ENCODE results near the gene LRRC8B. TPM values are rescaled to one million over a fixed set of nuclear protein-coding genes. Genes with fewer than 3 reads are reported as not detected.
A peak's percentile ranks its signal among the peaks of the same experiment; 100 is the strongest.

LRRC8B gene
- polyA plus RNA-seq (2013), result 9.1 TPM

DNA sequence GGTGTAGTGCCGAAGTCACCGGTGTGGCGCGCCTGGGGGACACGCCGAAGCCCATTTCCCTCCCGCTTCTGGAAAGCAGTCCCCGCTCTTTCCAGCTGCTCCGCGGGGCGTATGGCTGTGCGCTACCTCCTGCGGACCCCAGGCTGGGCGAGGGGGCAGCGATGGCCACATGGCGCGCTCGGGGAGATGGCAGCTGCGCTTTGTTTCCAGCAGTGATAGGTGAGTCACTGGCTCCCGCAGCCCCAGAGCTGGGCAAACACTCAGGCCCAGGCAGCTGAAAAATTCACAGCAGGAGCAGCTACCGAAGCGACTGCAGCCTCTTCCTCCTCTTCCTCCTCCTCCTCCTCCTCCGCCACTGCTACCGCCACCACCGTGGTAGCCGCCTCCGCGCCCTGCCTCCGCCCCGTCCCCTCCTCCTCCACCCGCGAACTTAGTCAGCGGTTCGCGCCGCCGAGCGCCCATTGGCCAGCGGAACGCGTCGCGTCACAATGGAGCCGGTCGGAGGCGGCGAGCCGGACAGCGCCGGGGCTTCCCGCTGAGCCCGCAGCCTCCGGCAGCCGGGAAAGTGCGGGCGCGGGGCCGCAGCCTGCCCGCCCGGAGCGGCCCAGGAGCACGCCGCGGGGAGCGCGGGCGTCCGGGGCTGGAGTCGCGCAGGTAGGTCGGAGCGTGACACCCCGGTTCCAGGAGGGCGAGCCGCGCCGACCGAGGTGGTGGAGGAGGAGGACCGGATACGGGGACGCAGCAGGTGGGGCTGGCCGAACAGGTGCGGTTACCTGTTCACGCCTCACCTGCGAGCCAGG is at the start of gene LRRC8B:
Gene LRRC8B (plus strand): TSS at position 461 of the 800 bp plus-strand sequence. CDS start 57,822 bp downstream, outside the sequence.
- CTCF ChIA-PET, result interaction anchor here (0.7 to 1.1 kb wide), 3 partner anchors 45 to 75 kb away, joined by 3 to 5 read pairs (median 3); no protein-coding TSS in a partner anchor
- H3K4me3 ChIP-seq (ENCODE audit: control insufficient read depth in 1 of 7, extremely low read depth in 1 of 7, insufficient read depth in 4 of 7, low read depth in 2 of 7, low read length in 6 of 7), result peak within 1 kb of the TSS; percentile 81 to 95 (median 90)
- H3K36me3 ChIP-seq (ENCODE audit: control insufficient read depth in 4 of 4, insufficient read depth in 4 of 4, low read length in 3 of 4), result peaks cover 0 to 10% (median 5%) of the 10 kb centered on the region in 4 experiments
- H3K9me3 ChIP-seq (ENCODE audit: control extremely low read depth in 1 of 5, control insufficient read depth in 4 of 5, insufficient read depth in 2 of 5, low read depth in 1 of 5, low read length in 4 of 5), result no peaks in the 10 kb centered on the region
- WGBS (ENCODE audit: insufficient coverage), result under 1% methylated on average over 56 of the region's 85 CpGs
- POLR2A ChIA-PET, result no interaction called here
- peak; percentile 91 to 93 (median 92) for DNase-seq
- peak within 1 kb of the TSS; percentile 85 to 93 for H3K27ac ChIP-seq (ENCODE audit: insufficient read depth in 1 of 2, low read depth in 1 of 2, low read length in 2 of 2, poor library complexity in 1 of 2, severe bottlenecking in 2 of 2)
- no peaks in the 10 kb centered on the region for H3K27me3 ChIP-seq (replicated peaks in 2 of 5; ENCODE audit: control insufficient read depth in 4 of 5, insufficient read depth in 5 of 5, low read length in 4 of 5)
- H3K4me1 ChIP-seq (ENCODE audit: control extremely low read depth in 1 of 4, control insufficient read depth in 4 of 4, insufficient read depth in 4 of 4, low read length in 3 of 4), result peaks cover 4 to 36% (median 33%) of the 10 kb centered on the region in 4 experiments

GRCh38 chr1:89475269-89475668 is 49.4 kb upstream of the LRRC8B start:
- Histone ChIP-seq H3K4me3 (ENCODE audit: control insufficient read depth in 1 of 7, extremely low read depth in 1 of 7, insufficient read depth in 4 of 7, low read depth in 2 of 7, low read length in 6 of 7) (no peak overlapping the region), H3K36me3 (ENCODE audit: control insufficient read depth in 4 of 4, insufficient read depth in 4 of 4, low read length in 3 of 4) (peaks cover 0 to 4% (median 0%) of the 10 kb centered on the region in 4 experiments), H3K9me3 (ENCODE audit: control extremely low read depth in 1 of 5, control insufficient read depth in 4 of 5, insufficient read depth in 2 of 5, low read depth in 1 of 5, low read length in 4 of 5) (peaks cover 6 to 33% (median 22%) of the 10 kb centered on the region in 5 experiments), H3K4me1 (ENCODE audit: control extremely low read depth in 1 of 4, control insufficient read depth in 4 of 4, insufficient read depth in 4 of 4, low read length in 3 of 4) (no peaks in the 10 kb centered on the region), H3K27me3 (replicated peaks in 2 of 5; ENCODE audit: control insufficient read depth in 4 of 5, insufficient read depth in 5 of 5, low read length in 4 of 5) (peaks cover 0 to 18% (median 5%) of the 10 kb centered on the region in 5 experiments), H3K27ac (ENCODE audit: insufficient read depth in 1 of 2, low read depth in 1 of 2, low read length in 2 of 2, poor library complexity in 1 of 2, severe bottlenecking in 2 of 2) (no peak overlapping the region)
- DNase-seq, result no peak
- ChIA-PET POLR2A (no interaction called here), CTCF (interaction anchor here (1.7 kb wide), 1 partner anchor 11 kb away, joined by 5 read pairs; no protein-coding TSS in a partner anchor)
- 100% methylated on average over 1 of the region's 1 CpG for WGBS (ENCODE audit: insufficient coverage)

GRCh38 chr1:89476072-89476471 is 48.6 kb upstream of the LRRC8B start:
- Histone ChIP-seq H3K27me3 (replicated peaks in 2 of 5; ENCODE audit: control insufficient read depth in 4 of 5, insufficient read depth in 5 of 5, low read length in 4 of 5) (peaks cover 0 to 13% (median 5%) of the 10 kb centered on the region in 5 experiments), H3K4me3 (ENCODE audit: control insufficient read depth in 1 of 7, extremely low read depth in 1 of 7, insufficient read depth in 4 of 7, low read depth in 2 of 7, low read length in 6 of 7) (no peak overlapping the region), H3K27ac (ENCODE audit: insufficient read depth in 1 of 2, low read depth in 1 of 2, low read length in 2 of 2, poor library complexity in 1 of 2, severe bottlenecking in 2 of 2) (no peak overlapping the region), H3K9me3 (ENCODE audit: control extremely low read depth in 1 of 5, control insufficient read depth in 4 of 5, insufficient read depth in 2 of 5, low read depth in 1 of 5, low read length in 4 of 5) (peaks cover 6 to 41% (median 28%) of the 10 kb centered on the region in 5 experiments), H3K36me3 (ENCODE audit: control insufficient read depth in 4 of 4, insufficient read depth in 4 of 4, low read length in 3 of 4) (peaks cover 0 to 4% (median 0%) of the 10 kb centered on the region in 4 experiments), H3K4me1 (ENCODE audit: control extremely low read depth in 1 of 4, control insufficient read depth in 4 of 4, insufficient read depth in 4 of 4, low read length in 3 of 4) (no peaks in the 10 kb centered on the region)
- WGBS (ENCODE audit: insufficient coverage), result 100% methylated on average over 1 of the region's 1 CpG
- no peak for DNase-seq
- ChIA-PET POLR2A (no interaction called here), CTCF (interaction anchor here (1.7 kb wide), 1 partner anchor 11 kb away, joined by 5 read pairs; no protein-coding TSS in a partner anchor)

GRCh38 chr1:89483010-89483756 is 41.4 kb upstream of the LRRC8B start:
- POLR2A ChIA-PET, result no interaction called here

GRCh38 chr1:89483757-89484077 is 40.9 kb upstream of the LRRC8B start:
- Histone ChIP-seq H3K4me3 (ENCODE audit: control insufficient read depth in 1 of 7, extremely low read depth in 1 of 7, insufficient read depth in 4 of 7, low read depth in 2 of 7, low read length in 6 of 7) (no peak overlapping the region), H3K27me3 (replicated peaks in 2 of 5; ENCODE audit: control insufficient read depth in 4 of 5, insufficient read depth in 5 of 5, low read length in 4 of 5) (peaks cover 0 to 1% (median 0%) of the 10 kb centered on the region in 5 experiments), H3K36me3 (ENCODE audit: control insufficient read depth in 4 of 4, insufficient read depth in 4 of 4, low read length in 3 of 4) (no peaks in the 10 kb centered on the region), H3K27ac (ENCODE audit: insufficient read depth in 1 of 2, low read depth in 1 of 2, low read length in 2 of 2, poor library complexity in 1 of 2, severe bottlenecking in 2 of 2) (no peak overlapping the region), H3K4me1 (ENCODE audit: control extremely low read depth in 1 of 4, control insufficient read depth in 4 of 4, insufficient read depth in 4 of 4, low read length in 3 of 4) (peaks cover under 1 to 22% (median 12%) of the 10 kb centered on the region in 4 experiments), H3K9me3 (ENCODE audit: control extremely low read depth in 1 of 5, control insufficient read depth in 4 of 5, insufficient read depth in 2 of 5, low read depth in 1 of 5, low read length in 4 of 5) (peaks cover 0 to 13% (median 10%) of the 10 kb centered on the region in 5 experiments)
- no peak for DNase-seq
- no CpG with 5 or more reads among the region's 1 CpG for WGBS (ENCODE audit: insufficient coverage)
- POLR2A ChIA-PET, result no interaction called here
- CTCF ChIA-PET, result interaction anchor here (0.6 to 2.3 kb wide), 18 partner anchors 10 to 486 kb away, joined by 3 to 19 read pairs (median 4); no protein-coding TSS in a partner anchor

More at GRCh38 chr1:89483010-89483756, 41.4 kb upstream of the LRRC8B start:
- no peak overlapping the region for H3K4me3 ChIP-seq (ENCODE audit: control insufficient read depth in 1 of 7, extremely low read depth in 1 of 7, insufficient read depth in 4 of 7, low read depth in 2 of 7, low read length in 6 of 7)
- WGBS (ENCODE audit: insufficient coverage), result 60% methylated on average over 1 of the region's 3 CpGs
- H3K27me3 ChIP-seq (replicated peaks in 2 of 5; ENCODE audit: control insufficient read depth in 4 of 5, insufficient read depth in 5 of 5, low read length in 4 of 5), result peaks cover 0 to 1% (median 0%) of the 10 kb centered on the region in 5 experiments
- H3K9me3 ChIP-seq (ENCODE audit: control extremely low read depth in 1 of 5, control insufficient read depth in 4 of 5, insufficient read depth in 2 of 5, low read depth in 1 of 5, low read length in 4 of 5), result peaks cover 0 to 13% (median 10%) of the 10 kb centered on the region in 5 experiments
- CTCF ChIA-PET, result interaction anchor here (0.6 to 2.3 kb wide), 24 partner anchors 10 to 485 kb away, joined by 3 to 19 read pairs (median 4); partner anchors contain the start of gene LRRC8C
- H3K27ac ChIP-seq (ENCODE audit: insufficient read depth in 1 of 2, low read depth in 1 of 2, low read length in 2 of 2, poor library complexity in 1 of 2, severe bottlenecking in 2 of 2), result no peak overlapping the region
- H3K4me1 ChIP-seq (ENCODE audit: control extremely low read depth in 1 of 4, control insufficient read depth in 4 of 4, insufficient read depth in 4 of 4, low read length in 3 of 4), result peaks cover 0 to 17% (median 7%) of the 10 kb centered on the region in 4 experiments
- DNase-seq, result peak; percentile 78 to 91 (median 88)
- no peaks in the 10 kb centered on the region for H3K36me3 ChIP-seq (ENCODE audit: control insufficient read depth in 4 of 4, insufficient read depth in 4 of 4, low read length in 3 of 4)

- H3K4me3 ChIP-seq (ENCODE audit: control insufficient read depth in 1 of 7, extremely low read depth in 1 of 7, insufficient read depth in 4 of 7, low read depth in 2 of 7, low read length in 6 of 7), result no peak overlapping the region
- no peak overlapping the region for H3K27ac ChIP-seq (ENCODE audit: insufficient read depth in 1 of 2, low read depth in 1 of 2, low read length in 2 of 2, poor library complexity in 1 of 2, severe bottlenecking in 2 of 2)
- ChIA-PET POLR2A (interaction anchor here (0.5 kb wide), 1 partner anchor 18 kb away, joined by 5 read pairs; no protein-coding TSS in a partner anchor), CTCF (interaction anchor here (0.7 to 2.3 kb wide), 23 partner anchors 11 to 486 kb away, joined by 3 to 19 read pairs (median 4); no protein-coding TSS in a partner anchor)
- peaks cover 0 to 1% (median 0%) of the 10 kb centered on the region in 5 experiments for H3K27me3 ChIP-seq (replicated peaks in 2 of 5; ENCODE audit: control insufficient read depth in 4 of 5, insufficient read depth in 5 of 5, low read length in 4 of 5)
- peaks cover 0 to 13% (median 9%) of the 10 kb centered on the region in 5 experiments for H3K9me3 ChIP-seq (ENCODE audit: control extremely low read depth in 1 of 5, control insufficient read depth in 4 of 5, insufficient read depth in 2 of 5, low read depth in 1 of 5, low read length in 4 of 5)
- H3K36me3 ChIP-seq (ENCODE audit: control insufficient read depth in 4 of 4, insufficient read depth in 4 of 4, low read length in 3 of 4), result no peaks in the 10 kb centered on the region
- H3K4me1 ChIP-seq (ENCODE audit: control extremely low read depth in 1 of 4, control insufficient read depth in 4 of 4, insufficient read depth in 4 of 4, low read length in 3 of 4), result peaks cover 7 to 29% (median 18%) of the 10 kb centered on the region in 4 experiments
- peak in 2 of 3 donors; percentile 42 for DNase-seq
- no CpG with 5 or more reads among the region's 3 CpGs for WGBS (ENCODE audit: insufficient coverage)
Measured at GRCh38 chr1:89484092-89485038, 40.3 kb upstream of the LRRC8B start.
